K562 (cell line): ENCODE measurements around the gene ATP8A1. TPM values are rescaled to one million over a fixed set of nuclear protein-coding genes. Genes with fewer than 3 reads are reported as not detected.
"Not testable (repeated sequence)": the region's sequence is repeated elsewhere in the genome, so short reads cannot be mapped to it uniquely, and the experiment has no call there.

Source experiments
- ATAC-seq: fragments of 200-7000 bp; cut with Tn5 transposase; 3 replicates; pipeline ENCODE4 v1.9.1; 2020; ENCODE audit warnings: moderate library complexity
- BruUV-seq: library from RNA; stranded (reverse); fragments of 400-500 nt; replicated peaks from 2 replicates; lab custom pipeline; 2021; lab: Mats Ljungman, UMichigan
- CTCF ChIA-PET: fragments of 300-600 bp; formaldehyde crosslinking; extraction: SDS; loops from one replicate; lab custom pipeline; 2021; ENCODE audit warnings: low intra/inter-chr PET ratio; lab: Yijun Ruan, JAX
- POLR2A ChIA-PET: fragments of 300-600, 350-650 bp; sonication (Branson Sonifier 250); formaldehyde crosslinking; extraction: SDS; loops from one replicate; lab custom pipeline; 2021; ENCODE audit warnings: antibody characterized with exemption, inconsistent platforms; lab: Yijun Ruan, JAX
- DNase-seq, 4 experiments: peaks; one replicate each; pipeline versions ENCODE4 v3.0.0 to v3.0.0-alpha.2; 2011 to 2018; ENCODE audit warnings: low spot score in 3 of 4, mixed read lengths in 3 of 4; ENCODE audit errors: extremely low read depth in 1 of 4
- FAIRE-seq: peaks from 2 replicates; lab custom pipeline; 2011; peaks lifted over from hg19 to GRCh38; lab: Jason Lieb, UNC
- H2AFZ ChIP-seq: 2 replicates; pipeline ENCODE4 v1.6.0; 2011; ENCODE audit warnings: low read depth, low read length, control low read depth, inconsistent platforms
- H3K27ac ChIP-seq: fragments of 200-600 bp; 3 replicates; pipeline ENCODE4 v1.8.0; 2011; ENCODE audit warnings: low read depth, mild to moderate bottlenecking, control low read depth, inconsistent platforms, low read length, moderate library complexity, mixed read lengths; ENCODE audit errors: extremely low read depth
- H3K27me3 ChIP-seq, 2 experiments: fragments of 300-600 bp in 1 of 2; 2 replicates in 1 of 2; 3 replicates in 1 of 2; pipeline versions ENCODE4 v1.6.0 to v1.8.0; 2011; ENCODE audit warnings: inconsistent platforms in 2 of 2, low read length in 2 of 2, mild to moderate bottlenecking in 1 of 2, mixed read lengths in 1 of 2, moderate library complexity in 1 of 2; ENCODE audit not compliant: control insufficient read depth in 2 of 2, insufficient read depth in 2 of 2
- H3K36me3 ChIP-seq: fragments of 300-600 bp; 3 replicates; pipeline ENCODE4 v1.8.0; 2011; ENCODE audit warnings: mild to moderate bottlenecking, low read length, inconsistent platforms; ENCODE audit not compliant: control insufficient read depth, insufficient read depth
- H3K4me1 ChIP-seq, 2 experiments: fragments of 200-600 bp in 1 of 2; replicated peaks in 1 of 2; 2 replicates in 1 of 2; 3 replicates in 1 of 2; pipeline versions ENCODE4 v1.5.1 to v1.8.0; 2011; ENCODE audit warnings: inconsistent platforms in 2 of 2, low read length in 2 of 2, mild to moderate bottlenecking in 1 of 2, mixed read lengths in 1 of 2, moderate library complexity in 1 of 2; ENCODE audit not compliant: control insufficient read depth in 2 of 2, insufficient read depth in 2 of 2
- H3K4me2 ChIP-seq: 2 replicates; pipeline ENCODE4 v1.6.1; 2011; ENCODE audit warnings: low read length, control low read depth, inconsistent platforms, mixed read lengths; ENCODE audit not compliant: insufficient read depth
- H3K4me3 ChIP-seq: fragments of 200-600 bp; sonication (generic), shearing (Covaris generic); 2 replicates; pipeline ENCODE4 v1.5.1; 2016; ENCODE audit warnings: control low read depth, inconsistent platforms
- H3K79me2 ChIP-seq: fragments of 200-600 bp; 3 replicates; pipeline ENCODE4 v1.8.0; 2011; ENCODE audit warnings: low read length, inconsistent platforms; ENCODE audit not compliant: control insufficient read depth, insufficient read depth
- H3K9ac ChIP-seq, 2 experiments: 2 replicates each; pipeline versions ENCODE4 v1.6.0 to v1.6.1; 2011; ENCODE audit warnings: low read depth in 2 of 2, low read length in 2 of 2, control low read depth in 1 of 2, inconsistent platforms in 1 of 2, mild to moderate bottlenecking in 1 of 2, mixed read lengths in 1 of 2; ENCODE audit not compliant: insufficient read depth in 1 of 2
- H3K9me1 ChIP-seq: one replicate; pipeline ENCODE4 v1.6.0; 2011; ENCODE audit warnings: inconsistent platforms, mild to moderate bottlenecking, low read length, moderate library complexity; ENCODE audit not compliant: control insufficient read depth, insufficient read depth
- H3K9me3 ChIP-seq: replicated peaks from 2 replicates; pipeline ENCODE4 v1.5.1; 2011; ENCODE audit warnings: low read depth, low read length, inconsistent platforms; ENCODE audit not compliant: control insufficient read depth, insufficient read depth
- H4K20me1 ChIP-seq: replicated peaks from 2 replicates; pipeline ENCODE4 v1.6.1; 2011; ENCODE audit warnings: low read length, inconsistent platforms, mixed read lengths; ENCODE audit not compliant: control insufficient read depth, insufficient read depth
- CEBPB ChIP-seq: fragments of 450-650 bp; IDR thresholded peaks from 2 replicates; pipeline ENCODE4 v1.6.1; 2016; ENCODE audit warnings: missing genetic modification characterization, missing compliant biosample characterization
- DACH1 ChIP-seq: fragments of 450-650 bp; IDR thresholded peaks from 2 replicates; pipeline ENCODE4 v1.6.1; 2018; ENCODE audit not compliant: partially characterized antibody
- WGBS: fragments of 100-300 bp; shearing (Covaris generic); methylation state at CpG from one replicate; pipeline ENCODE4 v1.1.6; 2016; ENCODE audit warnings: low coverage, mixed read lengths; ENCODE audit not compliant: insufficient coverage; ENCODE audit errors: missing lambda C conversion rate; 5-methylcytosine and 5-hydroxymethylcytosine counted together
- in situ Hi-C: fragments of 300-500 bp; cut with MboI; formaldehyde crosslinking; loops from 4 replicates; pipeline ENCODE4 v1.15.0; 2018; ENCODE audit warnings: inconsistent platforms, mixed read lengths
- intact Hi-C: fragments of 100-400 bp; cut with micrococcal nuclease; formaldehyde crosslinking; loops from 2 replicates; pipeline ENCODE4 v1.14.2; 2022
- polyA plus RNA-seq, 8 experiments: library from polyadenylated mRNA; depleted of rRNA in 4 of 8; stranded (reverse) in 5 of 8; unstranded in 3 of 8; fragments of >200 nt; fragmentation: Nextera tagmentation in 2 of 8; fragmentation: Illumina TruSeq in 1 of 8; extraction: Ambion mirVana in 2 of 8; extraction: Trizol in 1 of 8; gene quantifications; 2 replicates each; pipeline versions ENCODE4 v1.2.1 to v1.2.3, GENCODE V29; 2011 to 2014; ENCODE audit warnings: inconsistent platforms in 1 of 8, missing spikeins in 1 of 8
- total RNA-seq, 7 experiments: library from RNA; depleted of rRNA in 6 of 7; stranded (reverse); fragments of >200 nt in 6 of 7; fragmentation: Illumina TruSeq in 2 of 7; extraction: Trizol in 2 of 7; gene quantifications; 2 replicates each; pipeline versions ENCODE4 v1.2.1 to v1.2.3, GENCODE V29; 2011 to 2021; ENCODE audit warnings: low replicate concordance in 1 of 7

The ATP8A1 gene
- total and polyA plus RNA-seq, 9 of the 15 experiments (the other 6 are each of a cell fraction or from before 2014, with no cell fraction given): 0.05 to 0.29 (median 0.07) TPM; not detected in 2

GRCh38 chr4:42377497-42377896 lies 279.4 kb downstream of the ATP8A1 start (continued):
- TF ChIP-seq CEBPB (tag): 0 out of 2 replicates have a peak, but pooled peaks have one; percentile 43

GRCh38 chr4:42372303-42372702 lies 284.6 kb downstream of the ATP8A1 start:
- H3K36me3 ChIP-seq, H3K27me3 ChIP-seq, CTCF ChIA-PET, H3K4me3 ChIP-seq, H3K9me1 ChIP-seq, H3K27ac ChIP-seq, in situ Hi-C loops, H2AFZ ChIP-seq, POLR2A ChIA-PET, H3K4me2 ChIP-seq, BruUV-seq, FAIRE-seq, H3K79me2 ChIP-seq, ATAC-seq, H4K20me1 ChIP-seq, H3K9me3 ChIP-seq, H3K4me1 ChIP-seq, DNase-seq, H3K9ac ChIP-seq, intact Hi-C loops: not testable (repeated sequence)
- under 1% methylated on average over 6 of the region's 6 CpGs for WGBS
- TF ChIP-seq DACH1: peak; percentile 96
